K562 (cell line): Measurements from ENCODE around the gene TIMM17A. TPM values are rescaled to one million over a fixed set of nuclear protein-coding genes. Genes with fewer than 3 reads are reported as not detected.

Experiments
- CHD4 ChIP-seq: fragments of 200-600 bp; sonication (generic); IDR thresholded peaks from 3 replicates; pipeline ENCODE4 v1.6.1; 2012; ENCODE audit warnings: low read depth, mild to moderate bottlenecking, mixed read lengths, low read length, inconsistent platforms; ENCODE audit not compliant: insufficient read depth, insufficient replicate concordance, poor library complexity, severe bottlenecking
- HMGN3 ChIP-seq: IDR thresholded peaks from 2 replicates; pipeline ENCODE4 v1.6.1; 2011; ENCODE audit warnings: borderline replicate concordance, low read depth, mild to moderate bottlenecking, mixed read lengths, low read length; ENCODE audit not compliant: insufficient read length; ENCODE audit errors: extremely low read depth
- JUND ChIP-seq, 2 experiments: IDR thresholded peaks; 2 replicates in 1 of 2; 3 replicates in 1 of 2; pipeline ENCODE4 v1.6.1; 2011; ENCODE audit warnings: borderline replicate concordance in 2 of 2, low read depth in 2 of 2, low read length in 2 of 2, improper control_type of control experiment in 1 of 2, missing biosample characterization in 1 of 2, missing genetic modification characterization in 1 of 2, missing genetic modification reagents in 1 of 2
- OTX1 ChIP-seq: fragments of 450-650 bp; formaldehyde crosslinking; IDR thresholded peaks from 2 replicates; pipeline ENCODE4 v1.4.0; 2022; ENCODE audit warnings: mild to moderate bottlenecking
- POLR2G ChIP-seq: fragments of 200-400 bp; formaldehyde crosslinking; IDR thresholded peaks from 2 replicates; pipeline ENCODE4 v1.6.1; 2017; ENCODE audit warnings: low read depth, mild to moderate bottlenecking, antibody characterized with exemption, low read length, moderate library complexity
- polyA plus RNA-seq, 8 experiments: library from polyadenylated mRNA; depleted of rRNA in 4 of 8; stranded (reverse) in 5 of 8; unstranded in 3 of 8; fragments of >200 nt; fragmentation: Nextera tagmentation in 2 of 8; fragmentation: Illumina TruSeq in 1 of 8; extraction: Ambion mirVana in 2 of 8; extraction: Trizol in 1 of 8; gene quantifications; 2 replicates each; pipeline versions ENCODE4 v1.2.1 to v1.2.3, GENCODE V29; 2011 to 2014; ENCODE audit warnings: inconsistent platforms in 1 of 8, missing spikeins in 1 of 8
- total RNA-seq, 7 experiments: library from RNA; depleted of rRNA in 6 of 7; stranded (reverse); fragments of >200 nt in 6 of 7; fragmentation: Illumina TruSeq in 2 of 7; extraction: Trizol in 2 of 7; gene quantifications; 2 replicates each; pipeline versions ENCODE4 v1.2.1 to v1.2.3, GENCODE V29; 2011 to 2021; ENCODE audit warnings: low replicate concordance in 1 of 7
- TF ChIP-seq, protein P1 (sequence below): fragments of 200-800 bp; sonication (Bioruptor generic); IDR thresholded peaks from 2 replicates; pipeline ENCODE4 v1.6.1; 2016; ENCODE audit warnings: missing genetic modification characterization, missing compliant biosample characterization
- TF ChIP-seq, protein P2 (sequence below): fragments of 450-650 bp; conservative IDR thresholded peaks from 2 replicates; pipeline ENCODE4 v1.6.1; 2016; ENCODE audit warnings: missing genetic modification characterization, low read depth, mild to moderate bottlenecking, control low read depth, missing compliant biosample characterization
- TF ChIP-seq, protein P3 (sequence below): fragments of 450-650 bp; formaldehyde crosslinking; IDR thresholded peaks from 2 replicates; pipeline ENCODE4 v1.4.0; 2022; ENCODE audit warnings: missing genetic modification characterization
- TF ChIP-seq, protein P4 (sequence below): sonication (generic); formaldehyde crosslinking; IDR thresholded peaks from 2 replicates; pipeline ENCODE4 v1.8.1; 2023; ENCODE audit warnings: mild to moderate bottlenecking, missing genetic modification reagents
- TF ChIP-seq, protein P5 (sequence below): fragments of 250-450 bp; sonication (Bioruptor Pico); IDR thresholded peaks from 2 replicates; pipeline ENCODE4 v1.5.0; 2021

TIMM17A gene
- total and polyA plus RNA-seq, 9 of the 15 experiments (the other 6 are each of a cell fraction or from before 2014, with no cell fraction given) = 116 to 744 (median 180) TPM

DNA sequence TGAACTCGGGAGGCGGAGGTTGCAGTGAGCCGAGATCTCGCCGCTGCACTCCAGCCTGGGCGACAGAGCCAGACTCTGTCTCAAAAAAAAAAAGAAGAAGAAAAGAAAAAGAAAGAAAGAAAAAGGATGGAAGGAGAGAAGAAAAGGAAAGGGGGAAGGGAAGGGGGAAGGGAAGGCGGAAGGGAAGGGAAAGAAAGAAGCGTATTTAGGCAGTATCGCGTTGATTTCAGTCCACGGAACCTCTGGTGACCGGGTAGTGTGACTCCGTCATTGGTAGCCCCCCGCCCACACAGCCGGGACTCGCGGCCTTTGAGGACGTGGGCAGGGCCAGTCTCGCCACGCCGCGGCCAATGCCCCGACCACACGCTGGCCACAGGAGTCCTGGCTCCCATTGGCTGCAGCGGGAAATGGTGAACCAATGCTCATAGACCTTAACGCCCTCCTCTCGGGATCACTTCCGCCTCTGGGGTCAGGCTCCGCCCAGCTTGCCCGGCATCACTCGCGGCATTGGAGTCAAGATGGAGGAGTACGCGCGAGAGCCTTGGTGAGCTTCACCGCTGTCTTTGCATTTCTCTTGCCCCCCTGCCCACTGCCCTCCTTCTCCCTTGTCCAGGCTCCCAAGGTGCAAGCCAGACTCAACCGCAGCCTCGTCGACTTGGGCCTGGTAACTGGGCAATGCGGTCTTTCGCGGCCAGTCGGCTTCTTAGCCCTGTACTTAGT is at the start of gene TIMM17A (continued):
- TF ChIP-seq, protein P1, sequence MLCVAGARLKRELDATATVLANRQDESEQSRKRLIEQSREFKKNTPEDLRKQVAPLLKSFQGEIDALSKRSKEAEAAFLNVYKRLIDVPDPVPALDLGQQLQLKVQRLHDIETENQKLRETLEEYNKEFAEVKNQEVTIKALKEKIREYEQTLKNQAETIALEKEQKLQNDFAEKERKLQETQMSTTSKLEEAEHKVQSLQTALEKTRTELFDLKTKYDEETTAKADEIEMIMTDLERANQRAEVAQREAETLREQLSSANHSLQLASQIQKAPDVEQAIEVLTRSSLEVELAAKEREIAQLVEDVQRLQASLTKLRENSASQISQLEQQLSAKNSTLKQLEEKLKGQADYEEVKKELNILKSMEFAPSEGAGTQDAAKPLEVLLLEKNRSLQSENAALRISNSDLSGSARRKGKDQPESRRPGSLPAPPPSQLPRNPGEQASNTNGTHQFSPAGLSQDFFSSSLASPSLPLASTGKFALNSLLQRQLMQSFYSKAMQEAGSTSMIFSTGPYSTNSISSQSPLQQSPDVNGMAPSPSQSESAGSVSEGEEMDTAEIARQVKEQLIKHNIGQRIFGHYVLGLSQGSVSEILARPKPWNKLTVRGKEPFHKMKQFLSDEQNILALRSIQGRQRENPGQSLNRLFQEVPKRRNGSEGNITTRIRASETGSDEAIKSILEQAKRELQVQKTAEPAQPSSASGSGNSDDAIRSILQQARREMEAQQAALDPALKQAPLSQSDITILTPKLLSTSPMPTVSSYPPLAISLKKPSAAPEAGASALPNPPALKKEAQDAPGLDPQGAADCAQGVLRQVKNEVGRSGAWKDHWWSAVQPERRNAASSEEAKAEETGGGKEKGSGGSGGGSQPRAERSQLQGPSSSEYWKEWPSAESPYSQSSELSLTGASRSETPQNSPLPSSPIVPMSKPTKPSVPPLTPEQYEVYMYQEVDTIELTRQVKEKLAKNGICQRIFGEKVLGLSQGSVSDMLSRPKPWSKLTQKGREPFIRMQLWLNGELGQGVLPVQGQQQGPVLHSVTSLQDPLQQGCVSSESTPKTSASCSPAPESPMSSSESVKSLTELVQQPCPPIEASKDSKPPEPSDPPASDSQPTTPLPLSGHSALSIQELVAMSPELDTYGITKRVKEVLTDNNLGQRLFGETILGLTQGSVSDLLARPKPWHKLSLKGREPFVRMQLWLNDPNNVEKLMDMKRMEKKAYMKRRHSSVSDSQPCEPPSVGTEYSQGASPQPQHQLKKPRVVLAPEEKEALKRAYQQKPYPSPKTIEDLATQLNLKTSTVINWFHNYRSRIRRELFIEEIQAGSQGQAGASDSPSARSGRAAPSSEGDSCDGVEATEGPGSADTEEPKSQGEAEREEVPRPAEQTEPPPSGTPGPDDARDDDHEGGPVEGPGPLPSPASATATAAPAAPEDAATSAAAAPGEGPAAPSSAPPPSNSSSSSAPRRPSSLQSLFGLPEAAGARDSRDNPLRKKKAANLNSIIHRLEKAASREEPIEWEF (CRISPR knock-in tag) = no peak
- TF ChIP-seq OTX1 (CRISPR knock-in tag) (peak; percentile 98), JUND (IDR thresholded peaks at IDR 0.05; ENCODE audit: borderline replicate concordance, low read depth, low read length) (peak; percentile 70), JUND (tag; IDR thresholded peaks at IDR 0.05; ENCODE audit: borderline replicate concordance, low read depth, low read length) (no peak; the same call in 2 of the 3 replicates), POLR2G (peak; percentile 99), HMGN3 (peak; percentile 92), CHD4 (no peak)
- TF ChIP-seq, protein P2, sequence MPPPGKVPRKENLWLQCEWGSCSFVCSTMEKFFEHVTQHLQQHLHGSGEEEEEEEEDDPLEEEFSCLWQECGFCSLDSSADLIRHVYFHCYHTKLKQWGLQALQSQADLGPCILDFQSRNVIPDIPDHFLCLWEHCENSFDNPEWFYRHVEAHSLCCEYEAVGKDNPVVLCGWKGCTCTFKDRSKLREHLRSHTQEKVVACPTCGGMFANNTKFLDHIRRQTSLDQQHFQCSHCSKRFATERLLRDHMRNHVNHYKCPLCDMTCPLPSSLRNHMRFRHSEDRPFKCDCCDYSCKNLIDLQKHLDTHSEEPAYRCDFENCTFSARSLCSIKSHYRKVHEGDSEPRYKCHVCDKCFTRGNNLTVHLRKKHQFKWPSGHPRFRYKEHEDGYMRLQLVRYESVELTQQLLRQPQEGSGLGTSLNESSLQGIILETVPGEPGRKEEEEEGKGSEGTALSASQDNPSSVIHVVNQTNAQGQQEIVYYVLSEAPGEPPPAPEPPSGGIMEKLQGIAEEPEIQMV (tag) = peak; percentile 85
- TF ChIP-seq, protein P3, sequence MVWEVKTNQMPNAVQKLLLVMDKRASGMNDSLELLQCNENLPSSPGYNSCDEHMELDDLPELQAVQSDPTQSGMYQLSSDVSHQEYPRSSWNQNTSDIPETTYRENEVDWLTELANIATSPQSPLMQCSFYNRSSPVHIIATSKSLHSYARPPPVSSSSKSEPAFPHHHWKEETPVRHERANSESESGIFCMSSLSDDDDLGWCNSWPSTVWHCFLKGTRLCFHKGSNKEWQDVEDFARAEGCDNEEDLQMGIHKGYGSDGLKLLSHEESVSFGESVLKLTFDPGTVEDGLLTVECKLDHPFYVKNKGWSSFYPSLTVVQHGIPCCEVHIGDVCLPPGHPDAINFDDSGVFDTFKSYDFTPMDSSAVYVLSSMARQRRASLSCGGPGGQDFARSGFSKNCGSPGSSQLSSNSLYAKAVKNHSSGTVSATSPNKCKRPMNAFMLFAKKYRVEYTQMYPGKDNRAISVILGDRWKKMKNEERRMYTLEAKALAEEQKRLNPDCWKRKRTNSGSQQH (CRISPR knock-in tag) = peak; percentile 96
- TF ChIP-seq, protein P4, sequence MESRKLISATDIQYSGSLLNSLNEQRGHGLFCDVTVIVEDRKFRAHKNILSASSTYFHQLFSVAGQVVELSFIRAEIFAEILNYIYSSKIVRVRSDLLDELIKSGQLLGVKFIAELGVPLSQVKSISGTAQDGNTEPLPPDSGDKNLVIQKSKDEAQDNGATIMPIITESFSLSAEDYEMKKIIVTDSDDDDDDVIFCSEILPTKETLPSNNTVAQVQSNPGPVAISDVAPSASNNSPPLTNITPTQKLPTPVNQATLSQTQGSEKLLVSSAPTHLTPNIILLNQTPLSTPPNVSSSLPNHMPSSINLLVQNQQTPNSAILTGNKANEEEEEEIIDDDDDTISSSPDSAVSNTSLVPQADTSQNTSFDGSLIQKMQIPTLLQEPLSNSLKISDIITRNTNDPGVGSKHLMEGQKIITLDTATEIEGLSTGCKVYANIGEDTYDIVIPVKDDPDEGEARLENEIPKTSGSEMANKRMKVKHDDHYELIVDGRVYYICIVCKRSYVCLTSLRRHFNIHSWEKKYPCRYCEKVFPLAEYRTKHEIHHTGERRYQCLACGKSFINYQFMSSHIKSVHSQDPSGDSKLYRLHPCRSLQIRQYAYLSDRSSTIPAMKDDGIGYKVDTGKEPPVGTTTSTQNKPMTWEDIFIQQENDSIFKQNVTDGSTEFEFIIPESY = peak; percentile 50; the same call in 1 of the 2 replicates
- TF ChIP-seq, protein P5, sequence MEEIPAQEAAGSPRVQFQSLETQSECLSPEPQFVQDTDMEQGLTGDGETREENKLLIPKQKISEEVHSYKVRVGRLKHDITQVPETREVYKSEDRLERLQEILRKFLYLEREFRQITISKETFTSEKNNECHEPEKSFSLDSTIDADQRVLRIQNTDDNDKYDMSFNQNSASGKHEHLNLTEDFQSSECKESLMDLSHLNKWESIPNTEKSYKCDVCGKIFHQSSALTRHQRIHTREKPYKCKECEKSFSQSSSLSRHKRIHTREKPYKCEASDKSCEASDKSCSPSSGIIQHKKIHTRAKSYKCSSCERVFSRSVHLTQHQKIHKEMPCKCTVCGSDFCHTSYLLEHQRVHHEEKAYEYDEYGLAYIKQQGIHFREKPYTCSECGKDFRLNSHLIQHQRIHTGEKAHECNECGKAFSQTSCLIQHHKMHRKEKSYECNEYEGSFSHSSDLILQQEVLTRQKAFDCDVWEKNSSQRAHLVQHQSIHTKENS = no peak
